Measurements from ENCODE around the gene PIK3R5. TPM values are rescaled to one million over a fixed set of nuclear protein-coding genes. Genes with fewer than 3 reads are reported as not detected.

PIK3R5 gene
- total RNA-seq, 1 experiment from 2014 or later, result 5.9 TPM

GRCh38 chr17:8867361-8867981 lies 98.0 kb downstream of the PIK3R5 start, which contains the start of gene PIK3R6 (continued):
- TF ChIP-seq CTCF (IDR thresholded peaks at IDR 0.05) (no peak), FOXP1 (CRISPR knock-in tag; IDR thresholded peaks at IDR 0.05; ENCODE audit: borderline replicate concordance) (no peak)
- TF ChIP-seq, protein P1, sequence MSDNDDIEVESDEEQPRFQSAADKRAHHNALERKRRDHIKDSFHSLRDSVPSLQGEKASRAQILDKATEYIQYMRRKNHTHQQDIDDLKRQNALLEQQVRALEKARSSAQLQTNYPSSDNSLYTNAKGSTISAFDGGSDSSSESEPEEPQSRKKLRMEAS (CRISPR knock-in tag; IDR thresholded peaks at IDR 0.05), result no peak
- TF ChIP-seq, protein P2, sequence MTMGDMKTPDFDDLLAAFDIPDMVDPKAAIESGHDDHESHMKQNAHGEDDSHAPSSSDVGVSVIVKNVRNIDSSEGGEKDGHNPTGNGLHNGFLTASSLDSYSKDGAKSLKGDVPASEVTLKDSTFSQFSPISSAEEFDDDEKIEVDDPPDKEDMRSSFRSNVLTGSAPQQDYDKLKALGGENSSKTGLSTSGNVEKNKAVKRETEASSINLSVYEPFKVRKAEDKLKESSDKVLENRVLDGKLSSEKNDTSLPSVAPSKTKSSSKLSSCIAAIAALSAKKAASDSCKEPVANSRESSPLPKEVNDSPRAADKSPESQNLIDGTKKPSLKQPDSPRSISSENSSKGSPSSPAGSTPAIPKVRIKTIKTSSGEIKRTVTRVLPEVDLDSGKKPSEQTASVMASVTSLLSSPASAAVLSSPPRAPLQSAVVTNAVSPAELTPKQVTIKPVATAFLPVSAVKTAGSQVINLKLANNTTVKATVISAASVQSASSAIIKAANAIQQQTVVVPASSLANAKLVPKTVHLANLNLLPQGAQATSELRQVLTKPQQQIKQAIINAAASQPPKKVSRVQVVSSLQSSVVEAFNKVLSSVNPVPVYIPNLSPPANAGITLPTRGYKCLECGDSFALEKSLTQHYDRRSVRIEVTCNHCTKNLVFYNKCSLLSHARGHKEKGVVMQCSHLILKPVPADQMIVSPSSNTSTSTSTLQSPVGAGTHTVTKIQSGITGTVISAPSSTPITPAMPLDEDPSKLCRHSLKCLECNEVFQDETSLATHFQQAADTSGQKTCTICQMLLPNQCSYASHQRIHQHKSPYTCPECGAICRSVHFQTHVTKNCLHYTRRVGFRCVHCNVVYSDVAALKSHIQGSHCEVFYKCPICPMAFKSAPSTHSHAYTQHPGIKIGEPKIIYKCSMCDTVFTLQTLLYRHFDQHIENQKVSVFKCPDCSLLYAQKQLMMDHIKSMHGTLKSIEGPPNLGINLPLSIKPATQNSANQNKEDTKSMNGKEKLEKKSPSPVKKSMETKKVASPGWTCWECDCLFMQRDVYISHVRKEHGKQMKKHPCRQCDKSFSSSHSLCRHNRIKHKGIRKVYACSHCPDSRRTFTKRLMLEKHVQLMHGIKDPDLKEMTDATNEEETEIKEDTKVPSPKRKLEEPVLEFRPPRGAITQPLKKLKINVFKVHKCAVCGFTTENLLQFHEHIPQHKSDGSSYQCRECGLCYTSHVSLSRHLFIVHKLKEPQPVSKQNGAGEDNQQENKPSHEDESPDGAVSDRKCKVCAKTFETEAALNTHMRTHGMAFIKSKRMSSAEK (CRISPR knock-in tag; IDR thresholded peaks at IDR 0.05; ENCODE audit: borderline replicate concordance), result no peak
- TF ChIP-seq, protein P3, sequence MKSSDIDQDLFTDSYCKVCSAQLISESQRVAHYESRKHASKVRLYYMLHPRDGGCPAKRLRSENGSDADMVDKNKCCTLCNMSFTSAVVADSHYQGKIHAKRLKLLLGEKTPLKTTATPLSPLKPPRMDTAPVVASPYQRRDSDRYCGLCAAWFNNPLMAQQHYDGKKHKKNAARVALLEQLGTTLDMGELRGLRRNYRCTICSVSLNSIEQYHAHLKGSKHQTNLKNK (CRISPR knock-in tag; IDR thresholded peaks at IDR 0.05), result no peak

- Mint-ChIP-seq H3K36me3 (no peaks in the 10 kb centered on the region), H3K4me1 (0 out of 2 replicates have a peak, but pooled peaks cover 2% of the 10 kb centered on the region), H3K27ac (no peak overlapping the region), H3K9me3 (0 out of 2 replicates have a peak, but pooled peaks cover 3% of the 10 kb centered on the region), H3K27me3 (ENCODE audit: low read depth) (no peaks in the 10 kb centered on the region), H3K4me3 (no peak overlapping the region)
- ChIA-PET POLR2A (no interaction called here), CTCF (interaction anchor here (0.7 to 1.8 kb wide), 4 partner anchors 29 to 133 kb away, joined by 3 to 8 read pairs (median 4); no protein-coding TSS in a partner anchor)
- ATAC-seq, result no peak
- no peak for DNase-seq (ENCODE audit: low spot score)
- TF ChIP-seq ATF3 (CRISPR knock-in tag; conservative IDR thresholded peaks at IDR 0.05) (no peak), ZSCAN18 (CRISPR knock-in tag; IDR thresholded peaks at IDR 0.05) (no peak), SMAD3 (CRISPR knock-in tag; IDR thresholded peaks at IDR 0.05; ENCODE audit: borderline replicate concordance) (no peak), ZNF232 (CRISPR knock-in tag; IDR thresholded peaks at IDR 0.05) (no peak), NFATC4 (CRISPR knock-in tag; IDR thresholded peaks at IDR 0.05) (no peak), NR3C1 (CRISPR knock-in tag; conservative IDR thresholded peaks at IDR 0.05; ENCODE audit: low read depth) (no peak), HMGA2 (CRISPR knock-in tag; IDR thresholded peaks at IDR 0.05) (no peak), SOX15 (CRISPR knock-in tag; IDR thresholded peaks at IDR 0.05) (no peak), GABPB1 (CRISPR knock-in tag; IDR thresholded peaks at IDR 0.05) (no peak), EMX1 (CRISPR knock-in tag; IDR thresholded peaks at IDR 0.05) (no peak)
- TF ChIP-seq, protein P4, sequence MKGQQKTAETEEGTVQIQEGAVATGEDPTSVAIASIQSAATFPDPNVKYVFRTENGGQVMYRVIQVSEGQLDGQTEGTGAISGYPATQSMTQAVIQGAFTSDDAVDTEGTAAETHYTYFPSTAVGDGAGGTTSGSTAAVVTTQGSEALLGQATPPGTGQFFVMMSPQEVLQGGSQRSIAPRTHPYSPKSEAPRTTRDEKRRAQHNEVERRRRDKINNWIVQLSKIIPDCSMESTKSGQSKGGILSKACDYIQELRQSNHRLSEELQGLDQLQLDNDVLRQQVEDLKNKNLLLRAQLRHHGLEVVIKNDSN (CRISPR knock-in tag; IDR thresholded peaks at IDR 0.05), result no peak
- TF ChIP-seq, protein P2 (CRISPR knock-in tag; IDR thresholded peaks at IDR 0.05; ENCODE audit: borderline replicate concordance), result no peak
- TF ChIP-seq, protein P5, sequence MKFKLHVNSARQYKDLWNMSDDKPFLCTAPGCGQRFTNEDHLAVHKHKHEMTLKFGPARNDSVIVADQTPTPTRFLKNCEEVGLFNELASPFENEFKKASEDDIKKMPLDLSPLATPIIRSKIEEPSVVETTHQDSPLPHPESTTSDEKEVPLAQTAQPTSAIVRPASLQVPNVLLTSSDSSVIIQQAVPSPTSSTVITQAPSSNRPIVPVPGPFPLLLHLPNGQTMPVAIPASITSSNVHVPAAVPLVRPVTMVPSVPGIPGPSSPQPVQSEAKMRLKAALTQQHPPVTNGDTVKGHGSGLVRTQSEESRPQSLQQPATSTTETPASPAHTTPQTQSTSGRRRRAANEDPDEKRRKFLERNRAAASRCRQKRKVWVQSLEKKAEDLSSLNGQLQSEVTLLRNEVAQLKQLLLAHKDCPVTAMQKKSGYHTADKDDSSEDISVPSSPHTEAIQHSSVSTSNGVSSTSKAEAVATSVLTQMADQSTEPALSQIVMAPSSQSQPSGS (CRISPR knock-in tag; IDR thresholded peaks at IDR 0.05; ENCODE audit: borderline replicate concordance, low read depth), result no peak
- TF ChIP-seq, protein P6, sequence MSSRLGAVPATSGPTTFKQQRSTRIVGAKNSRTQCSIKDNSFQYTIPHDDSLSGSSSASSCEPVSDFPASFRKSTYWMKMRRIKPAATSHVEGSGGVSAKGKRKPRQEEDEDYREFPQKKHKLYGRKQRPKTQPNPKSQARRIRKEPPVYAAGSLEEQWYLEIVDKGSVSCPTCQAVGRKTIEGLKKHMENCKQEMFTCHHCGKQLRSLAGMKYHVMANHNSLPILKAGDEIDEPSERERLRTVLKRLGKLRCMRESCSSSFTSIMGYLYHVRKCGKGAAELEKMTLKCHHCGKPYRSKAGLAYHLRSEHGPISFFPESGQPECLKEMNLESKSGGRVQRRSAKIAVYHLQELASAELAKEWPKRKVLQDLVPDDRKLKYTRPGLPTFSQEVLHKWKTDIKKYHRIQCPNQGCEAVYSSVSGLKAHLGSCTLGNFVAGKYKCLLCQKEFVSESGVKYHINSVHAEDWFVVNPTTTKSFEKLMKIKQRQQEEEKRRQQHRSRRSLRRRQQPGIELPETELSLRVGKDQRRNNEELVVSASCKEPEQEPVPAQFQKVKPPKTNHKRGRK (CRISPR knock-in tag; IDR thresholded peaks at IDR 0.05; ENCODE audit: borderline replicate concordance), result no peak
These were observed 99.7 kb downstream of the PIK3R5 start for GRCh38 chr17:8865811-8866210.

All from WTC11 (cell line).